ENCODE results near the gene RGS13.

Gene RGS13, protein sequence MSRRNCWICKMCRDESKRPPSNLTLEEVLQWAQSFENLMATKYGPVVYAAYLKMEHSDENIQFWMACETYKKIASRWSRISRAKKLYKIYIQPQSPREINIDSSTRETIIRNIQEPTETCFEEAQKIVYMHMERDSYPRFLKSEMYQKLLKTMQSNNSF

DNA sequence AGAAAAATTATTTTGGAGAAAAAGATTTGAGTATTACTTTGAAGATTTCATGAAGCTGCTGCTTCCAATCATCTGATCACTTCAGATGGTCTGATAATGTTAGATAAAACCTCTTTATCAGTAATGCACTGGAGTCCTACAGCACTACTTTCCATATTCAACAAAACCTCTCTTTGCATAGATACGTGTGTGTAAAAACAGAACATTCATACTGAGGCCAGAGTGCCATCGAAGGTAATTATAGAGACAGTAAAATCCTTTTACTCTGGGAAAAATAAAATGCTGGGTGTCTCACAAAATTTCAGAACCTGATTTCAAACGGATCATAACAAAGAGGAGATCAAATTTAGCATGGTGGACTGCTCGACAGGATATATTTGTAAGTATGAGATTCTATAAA lies at the start of gene RGS13:
TSS of gene RGS13 (plus strand) at position 209 of the 400 bp plus-strand sequence. CDS start 8,188 bp downstream, outside the sequence.
- DNase-seq (ENCODE audit: low read depth in 2 of 2), result no peak

DNA sequence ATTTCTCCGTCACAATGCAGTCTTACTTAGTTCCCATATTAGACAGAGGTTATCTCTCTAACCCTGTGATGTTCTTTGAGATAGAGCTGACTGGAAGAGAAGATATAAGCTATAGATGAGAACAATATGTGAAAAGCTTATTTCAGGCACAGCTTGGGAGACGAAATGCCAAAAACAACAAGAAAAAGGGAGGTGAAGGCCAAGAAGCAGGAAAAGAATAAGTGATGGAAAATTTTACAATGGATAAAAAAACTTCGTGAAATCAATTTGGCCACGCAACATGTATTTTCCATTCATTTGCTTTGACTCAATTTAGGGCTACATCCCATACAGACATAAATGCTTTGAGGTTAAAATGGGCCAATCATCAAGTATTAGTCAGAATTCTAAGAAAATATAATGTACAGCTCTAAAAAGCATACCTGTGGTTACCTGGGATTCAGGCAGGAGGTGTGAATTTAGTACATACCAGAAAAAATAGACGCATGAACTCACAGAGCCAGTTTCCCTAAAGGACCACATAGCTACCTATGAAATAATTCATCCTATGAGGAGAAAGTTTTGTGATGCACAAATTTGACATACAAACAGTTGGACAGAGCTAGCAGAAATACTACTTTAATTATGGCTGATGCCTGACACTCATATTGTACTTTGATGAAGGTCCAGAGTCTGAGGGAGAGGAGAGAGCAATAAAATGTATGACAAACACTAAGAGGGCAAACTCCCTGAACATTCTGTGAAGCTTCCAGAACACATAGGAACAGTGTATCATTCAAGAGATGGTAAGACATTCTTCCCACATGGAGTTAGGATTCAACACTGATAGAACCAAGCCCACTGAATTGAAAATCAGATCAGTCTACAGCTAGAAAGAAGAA lies 48.3 kb upstream of the RGS13 start:
- no peak for DNase-seq (ENCODE audit: low read depth in 2 of 2)

DNA sequence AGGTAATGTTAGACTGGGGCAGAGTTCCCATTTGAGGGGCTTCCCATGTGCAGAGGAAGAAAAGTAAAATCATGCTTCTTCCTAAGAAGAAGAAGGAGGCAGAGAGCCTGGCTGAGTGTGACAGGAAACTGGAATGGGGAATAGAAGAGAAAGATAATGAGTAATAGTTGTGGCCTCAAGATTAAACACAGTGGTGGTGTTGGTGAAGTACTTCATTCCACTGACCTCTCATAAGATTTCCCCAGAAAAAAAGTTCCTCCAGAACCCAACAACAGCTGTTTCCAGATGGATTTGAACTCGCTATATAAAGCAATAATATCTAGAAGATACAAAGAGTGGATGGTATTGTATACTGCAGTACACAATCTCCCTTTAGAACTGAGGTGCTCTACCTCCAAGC lies 47.4 kb upstream of the RGS13 start:
- no peak for DNase-seq (ENCODE audit: low read depth in 2 of 2)

DNA sequence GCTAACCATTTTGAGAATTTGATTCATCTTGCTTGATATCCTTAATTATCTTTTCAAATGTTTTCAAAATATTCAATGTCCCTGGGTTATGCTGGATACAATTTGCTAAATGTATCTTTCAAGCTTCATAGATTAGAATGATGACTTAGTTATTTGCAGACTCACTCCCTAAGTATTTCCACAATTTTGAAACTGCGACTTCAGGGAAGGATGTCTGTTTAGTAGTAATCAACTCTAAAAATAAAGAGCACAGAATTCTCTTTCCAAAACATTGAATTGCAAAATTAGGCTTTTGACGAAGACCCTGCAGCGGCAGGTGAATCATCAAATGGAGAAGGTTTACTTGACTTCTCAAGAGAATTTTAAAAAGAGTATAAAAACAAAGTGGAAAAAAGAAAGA lies 46.1 kb upstream of the RGS13 start:
- DNase-seq (ENCODE audit: low read depth in 2 of 2), result no peak

DNA sequence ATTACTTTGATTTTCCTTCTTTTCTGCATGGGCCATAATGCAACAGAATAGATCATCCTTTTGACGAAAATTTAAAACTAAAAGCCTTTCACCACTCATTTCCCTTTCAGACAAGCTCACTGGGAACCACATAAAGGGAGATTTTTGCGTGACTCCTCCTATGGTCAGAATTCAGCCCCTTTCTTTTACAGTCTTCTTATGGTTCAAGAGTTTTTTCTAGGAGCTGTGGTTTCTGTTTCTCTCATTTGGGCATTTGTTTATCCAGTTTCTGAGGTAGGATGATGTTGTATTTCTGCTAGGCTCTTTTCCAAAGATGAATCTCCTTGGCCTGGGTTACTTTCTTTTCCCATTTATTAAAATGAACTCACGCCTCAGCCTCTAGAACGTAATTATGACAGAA lies 43.4 kb upstream of the RGS13 start:
- no peak for DNase-seq (ENCODE audit: low read depth in 2 of 2)

DNA sequence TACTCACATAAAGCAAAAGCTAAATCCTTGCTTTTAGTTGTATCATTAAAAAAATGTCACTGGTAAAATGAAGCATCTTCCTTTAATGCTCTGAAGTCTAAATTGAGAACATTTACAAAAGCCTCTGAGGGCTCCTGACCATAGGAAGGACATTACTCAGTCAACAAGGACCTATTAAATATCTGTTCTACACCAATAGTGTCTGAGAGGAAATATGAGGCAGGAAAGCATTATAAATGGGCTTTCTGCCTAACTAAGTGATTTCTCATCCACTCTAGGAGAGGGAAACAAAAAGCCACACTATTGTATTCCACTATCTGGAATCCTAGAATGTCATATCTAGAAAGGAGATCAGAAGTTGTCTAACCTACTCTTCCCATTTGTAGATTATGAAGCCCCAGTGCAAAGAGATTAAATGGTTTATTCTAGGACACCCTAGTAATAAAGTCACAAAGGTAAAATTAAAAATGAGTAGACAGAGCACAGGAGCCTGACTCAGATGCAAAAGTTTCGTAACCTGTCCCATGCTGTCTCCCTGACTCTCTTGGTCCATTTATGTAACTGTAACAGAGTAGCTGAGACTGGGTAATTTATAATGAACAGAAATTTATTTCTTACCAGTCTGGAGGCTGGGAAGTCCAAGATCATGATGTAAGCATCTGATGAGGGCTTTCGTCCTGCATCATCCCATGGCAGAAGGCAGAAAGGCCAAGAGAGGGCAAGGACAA lies 42.8 kb upstream of the RGS13 start:
- no peak for DNase-seq (ENCODE audit: low read depth in 2 of 2)

DNA sequence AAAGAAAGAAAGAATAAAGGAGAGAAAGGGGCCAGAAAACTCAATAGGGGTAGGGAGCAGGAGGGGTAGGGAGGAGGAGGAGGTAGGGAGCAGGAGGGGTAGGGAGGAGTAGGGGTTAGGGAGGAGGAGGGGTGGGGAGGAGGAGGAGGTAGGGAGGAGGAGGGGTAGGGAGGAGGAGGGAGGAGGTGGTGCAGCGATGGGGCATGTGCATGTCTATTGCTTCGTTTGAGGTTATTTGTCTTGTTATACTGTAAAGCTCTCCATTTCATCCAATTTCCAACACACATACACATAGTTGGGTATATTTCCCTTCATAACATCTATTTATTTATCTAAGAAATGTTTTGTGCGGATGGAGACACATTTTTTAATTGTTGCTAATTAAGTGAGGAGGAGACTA lies 40.6 kb upstream of the RGS13 start:
- DNase-seq (ENCODE audit: low read depth in 2 of 2), result no peak

DNA sequence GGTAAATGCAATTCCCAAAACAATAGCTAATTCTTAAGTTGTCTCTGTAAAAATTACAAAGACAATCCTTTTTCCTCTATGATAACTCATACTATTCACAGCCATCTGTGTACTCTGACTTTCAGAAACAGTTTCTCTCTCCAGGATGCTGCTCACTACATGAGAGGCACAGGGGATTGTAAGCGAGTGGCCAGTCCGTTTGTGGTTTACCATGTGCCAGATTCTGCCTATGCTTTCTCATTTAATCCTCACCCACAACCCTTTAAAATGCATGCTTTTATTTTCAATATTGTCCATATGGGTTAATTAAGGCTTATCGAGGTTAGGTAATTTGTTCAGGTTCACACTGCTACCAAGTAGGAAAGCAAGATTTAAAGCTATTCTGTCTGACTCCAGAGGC lies 37.4 kb upstream of the RGS13 start:
- no peak for DNase-seq (ENCODE audit: low read depth in 2 of 2)

DNA sequence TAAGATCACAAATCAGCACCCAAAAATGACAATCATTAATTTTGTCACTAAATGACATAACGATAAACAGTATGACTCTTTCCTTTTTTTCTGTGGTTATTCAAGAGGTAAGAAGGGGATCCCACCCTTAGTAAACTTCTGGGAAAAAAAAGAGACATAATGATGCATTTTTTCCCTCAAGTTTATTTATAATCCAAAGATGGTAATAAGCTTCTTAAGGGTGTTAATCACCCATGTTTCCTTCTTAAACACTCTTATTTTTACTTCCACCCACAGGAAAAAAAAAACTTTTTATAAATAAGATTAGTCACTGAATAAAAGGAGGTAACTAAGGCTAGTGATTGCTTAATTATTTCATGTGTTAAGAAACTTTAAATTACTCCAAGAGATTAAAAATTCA lies 35.7 kb upstream of the RGS13 start:
- DNase-seq (ENCODE audit: low read depth in 2 of 2), result no peak

DNA sequence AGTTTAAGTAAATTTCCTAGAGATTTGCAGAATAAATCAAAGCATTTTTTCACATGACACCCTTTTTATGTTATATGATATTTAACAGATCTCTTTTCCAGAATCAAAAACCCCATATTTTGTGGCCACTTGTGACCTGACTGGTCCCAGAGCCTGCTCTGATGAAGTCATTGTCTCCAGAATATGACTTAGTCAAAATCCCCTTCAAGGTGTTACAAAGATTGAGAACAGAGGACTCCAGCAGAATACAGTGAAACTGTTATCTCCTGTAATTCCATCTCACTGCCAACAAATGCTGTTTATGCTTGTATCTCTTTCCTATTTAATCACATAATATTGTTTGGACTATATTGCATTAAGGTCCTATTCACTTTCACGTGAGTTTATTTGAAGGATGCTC lies 34.8 kb upstream of the RGS13 start:
- DNase-seq (ENCODE audit: low read depth in 2 of 2), result no peak

DNA sequence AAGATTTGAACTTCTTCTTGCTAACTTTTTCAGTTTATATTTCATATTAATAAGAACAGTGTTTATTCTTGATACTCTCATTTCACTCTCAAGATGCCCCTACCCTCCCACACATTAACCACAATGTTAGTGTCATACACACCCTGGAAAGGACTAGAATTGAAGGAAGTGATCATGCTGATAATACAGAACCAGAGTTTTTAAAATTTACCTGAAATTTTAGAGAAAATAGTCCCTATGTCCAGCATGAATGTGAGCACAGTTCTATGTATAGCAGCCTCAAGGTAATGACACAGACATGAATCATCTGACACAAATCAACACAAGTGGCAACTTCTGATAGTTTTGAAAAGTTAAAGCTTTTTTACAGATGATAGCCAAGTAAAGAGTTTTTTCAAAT lies 34.4 kb upstream of the RGS13 start:
- DNase-seq (ENCODE audit: low read depth in 2 of 2), result no peak

DNA sequence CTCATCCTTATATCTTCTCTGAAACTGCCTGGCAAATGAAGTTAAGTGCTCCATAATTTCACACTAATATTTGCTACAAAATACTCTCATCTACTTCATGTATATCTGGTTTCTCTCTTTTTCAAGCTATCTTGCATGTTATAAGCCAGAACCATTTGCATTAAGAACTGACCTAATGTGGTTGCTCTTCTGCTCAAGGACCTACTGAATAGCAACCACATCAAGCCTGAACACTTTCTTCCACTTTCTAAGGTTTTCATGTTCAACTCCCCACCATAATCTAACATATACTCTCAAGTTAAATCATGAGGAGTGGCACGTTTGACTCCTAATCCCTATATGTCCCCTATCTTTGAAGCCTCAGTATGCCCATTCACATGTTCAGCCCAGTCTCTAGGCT lies 33.2 kb upstream of the RGS13 start:
- no peak for DNase-seq (ENCODE audit: low read depth in 2 of 2)

DNA sequence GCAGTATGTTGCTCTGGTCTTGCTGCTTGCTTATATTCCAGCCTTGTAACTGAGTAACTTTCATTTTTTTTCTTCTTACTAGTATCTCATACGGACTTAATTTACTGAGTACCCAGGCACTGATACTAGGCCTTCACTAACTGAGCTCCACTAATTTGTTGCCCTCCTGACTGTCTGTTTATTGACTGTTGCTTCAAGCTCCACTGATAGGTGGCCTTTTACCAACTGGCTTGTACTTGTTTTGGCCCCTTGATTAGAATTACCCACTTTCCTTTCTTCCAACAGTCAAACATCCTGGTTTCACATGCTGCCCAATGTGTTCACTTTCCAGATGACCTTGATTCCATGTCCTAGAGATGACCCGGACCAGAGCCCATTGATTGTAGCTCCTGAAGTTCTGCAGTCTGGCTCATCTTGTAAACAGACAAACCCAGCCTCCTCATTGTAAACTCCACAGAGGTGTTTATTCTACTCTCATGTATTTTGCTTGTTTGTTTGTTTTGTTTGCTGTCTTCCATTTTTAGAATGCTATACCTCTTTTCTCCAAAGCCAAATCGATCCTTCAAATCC lies 32.6 kb upstream of the RGS13 start:
- no peak for DNase-seq (ENCODE audit: low read depth in 2 of 2)

DNA sequence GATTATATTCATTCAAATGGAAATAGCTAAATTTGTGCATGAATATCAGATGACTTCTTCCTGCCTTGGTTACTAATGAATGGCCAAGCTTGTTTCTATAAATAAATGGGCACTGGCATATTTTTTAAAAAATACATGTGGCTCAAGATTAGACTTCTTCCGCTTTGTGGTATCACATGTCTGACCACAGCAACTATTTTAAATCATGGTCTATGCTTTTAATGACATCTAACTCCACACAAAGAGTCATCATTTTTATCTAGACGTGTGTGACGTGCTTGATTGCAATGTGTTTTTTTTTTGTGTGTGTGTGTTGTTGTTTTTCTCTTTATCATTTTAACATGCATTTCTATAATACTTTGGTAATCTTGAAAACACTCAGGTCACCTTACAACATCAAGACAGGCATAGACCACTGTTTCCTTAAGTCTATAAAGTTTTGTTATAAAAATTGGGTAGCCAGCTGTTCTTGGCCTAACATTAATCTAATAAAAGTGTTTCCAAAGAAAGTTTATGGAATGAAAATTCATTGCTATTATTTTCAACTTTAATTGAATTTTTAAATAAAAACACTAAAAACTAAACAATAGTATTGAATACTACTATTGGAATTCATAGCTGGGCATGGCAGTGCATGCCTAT lies 30.8 kb upstream of the RGS13 start:
- DNase-seq (ENCODE audit: low read depth in 2 of 2), result no peak

DNA sequence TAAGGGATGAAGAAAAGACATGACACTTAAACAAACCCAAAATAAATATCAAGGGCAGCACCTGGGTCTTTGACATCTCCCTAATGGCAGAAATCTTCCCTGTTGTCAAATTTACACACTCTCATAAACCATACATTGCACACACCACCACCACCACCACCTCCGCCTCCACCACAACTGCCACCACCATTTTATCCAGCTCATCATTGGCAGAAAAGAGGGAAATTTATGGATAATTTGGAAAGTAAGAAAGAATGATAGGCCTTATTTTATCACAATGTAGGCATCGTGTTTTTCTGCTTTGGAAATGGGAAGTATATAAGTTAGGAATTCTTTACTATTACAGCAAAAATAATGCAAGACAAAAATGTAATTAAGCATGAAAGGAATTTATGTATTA lies 27.3 kb upstream of the RGS13 start:
- no peak for DNase-seq (ENCODE audit: low read depth in 2 of 2)

DNA sequence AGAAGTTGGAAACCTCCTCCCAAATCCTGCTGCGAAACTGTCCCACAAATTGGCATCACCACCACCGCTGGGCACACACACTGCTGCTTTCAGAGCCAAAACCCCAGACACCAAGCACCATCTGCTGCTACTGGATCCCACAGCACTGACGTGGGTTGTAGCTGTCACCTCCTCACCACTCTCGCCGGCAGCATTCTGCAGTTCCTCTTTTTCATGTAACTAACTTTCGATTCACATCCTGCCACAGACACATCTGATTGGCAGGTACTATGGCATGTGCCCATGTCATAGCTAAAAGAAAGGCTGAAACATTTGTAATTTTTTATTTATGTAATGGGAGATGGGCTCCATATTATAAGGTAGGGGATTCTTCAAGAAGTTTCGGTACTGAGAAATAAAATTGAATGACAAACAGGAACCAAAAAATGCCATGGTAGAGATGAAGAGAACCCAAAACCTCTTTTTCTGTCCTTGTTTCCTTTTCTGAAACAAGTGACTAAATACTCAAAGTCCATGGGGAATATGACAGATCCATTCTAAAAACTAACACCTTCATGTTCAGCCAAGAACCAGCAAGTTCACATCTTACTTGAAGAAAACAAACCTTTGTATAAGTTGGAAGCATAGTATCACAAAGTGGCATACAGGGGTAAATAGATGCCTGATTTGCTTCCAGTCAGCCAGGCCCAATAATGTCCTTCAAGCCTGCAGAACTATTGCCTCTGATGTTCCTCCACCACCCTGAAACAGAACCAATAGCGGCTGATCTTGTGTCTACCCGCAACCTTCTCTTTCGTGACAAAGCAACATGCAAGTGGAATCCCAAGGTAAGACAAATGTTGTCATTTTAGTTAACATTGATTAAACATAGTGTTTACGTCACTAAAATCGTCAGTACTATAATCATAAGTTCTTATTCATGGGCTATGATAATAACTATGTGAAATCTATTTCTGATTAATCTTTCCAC lies 26.6 kb upstream of the RGS13 start:
- peak; percentile 3 to 23 for DNase-seq (ENCODE audit: low read depth in 2 of 2)

DNA sequence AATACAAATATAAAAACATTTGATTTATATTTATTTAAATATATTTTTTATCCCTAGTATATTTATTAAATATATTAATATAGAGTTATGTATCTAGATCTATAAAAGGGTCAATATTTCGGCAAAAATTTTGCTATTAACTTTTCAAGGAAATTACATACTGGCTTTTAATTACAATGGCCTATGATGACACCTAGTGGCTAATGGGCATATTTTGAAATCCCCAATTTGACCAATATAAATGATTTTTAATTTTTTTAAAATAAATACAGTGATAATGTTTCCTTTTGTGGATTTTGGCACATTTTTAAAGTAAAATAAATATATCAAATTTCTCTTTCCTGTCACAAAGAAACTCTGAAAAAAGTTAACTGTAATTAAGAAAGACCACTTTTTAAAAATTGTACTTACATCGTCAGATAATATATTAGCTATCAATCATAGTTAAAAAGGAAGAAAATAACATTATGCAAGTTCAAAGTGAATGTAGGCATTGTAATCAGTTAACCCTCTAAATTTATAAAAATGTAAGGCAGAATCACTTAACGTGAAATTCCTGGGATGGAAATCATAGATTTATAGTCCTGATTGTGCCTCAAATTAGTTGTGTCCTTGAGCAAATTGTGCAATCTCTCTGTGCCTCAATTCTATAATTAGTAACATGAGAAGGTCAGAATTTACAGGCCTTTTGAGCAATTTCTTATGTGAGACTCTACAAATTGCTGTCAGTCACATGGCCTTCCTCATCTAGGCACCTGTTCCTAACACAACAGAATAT lies 25.6 kb upstream of the RGS13 start:
- no peak for DNase-seq (ENCODE audit: low read depth in 2 of 2)

DNA sequence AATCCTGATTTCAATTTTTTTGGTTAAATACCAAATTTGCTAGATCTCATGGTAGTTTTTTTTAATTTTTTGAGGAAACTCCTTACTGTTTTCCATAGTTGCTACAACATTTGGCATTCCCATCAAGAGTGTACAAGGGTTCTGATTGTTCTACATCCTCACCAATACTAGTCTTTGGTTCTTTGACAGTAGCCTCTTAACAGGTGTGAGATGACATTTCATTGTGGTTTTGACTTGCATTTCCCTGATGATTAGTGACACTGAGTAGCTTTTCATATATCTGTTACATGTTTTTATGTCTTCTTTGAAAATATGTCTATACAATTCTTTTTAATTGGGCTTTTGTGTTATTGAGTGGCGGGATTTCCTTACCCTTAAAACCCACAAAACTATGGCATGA lies 20.9 kb upstream of the RGS13 start:
- no peak for DNase-seq (ENCODE audit: low read depth in 2 of 2)

DNA sequence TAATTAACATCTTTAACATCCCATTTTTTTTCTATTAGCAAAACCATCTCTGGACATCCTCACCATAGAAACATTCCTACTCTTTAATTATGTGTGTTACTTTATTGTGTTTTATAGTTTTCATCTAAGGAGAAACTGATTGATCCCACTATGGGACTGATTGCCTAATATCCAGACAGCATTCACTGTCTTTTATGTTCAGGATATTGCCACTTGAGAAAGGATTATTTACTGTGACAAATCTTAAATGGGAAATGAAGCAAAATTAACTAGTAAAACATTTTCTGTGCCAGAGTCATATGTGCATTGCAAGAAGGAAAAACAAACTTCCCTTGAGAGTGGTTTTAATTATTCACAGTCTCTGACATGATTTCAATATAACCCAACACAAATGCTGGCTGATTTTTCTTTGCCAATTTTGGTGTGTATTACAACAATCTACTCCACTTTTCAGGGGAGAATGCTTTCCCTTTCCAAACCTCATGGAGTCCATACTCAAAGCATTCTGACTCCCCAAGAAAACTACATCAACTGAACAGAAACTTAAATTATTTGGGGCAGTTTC lies 15.8 kb upstream of the RGS13 start:
- DNase-seq (ENCODE audit: low read depth in 2 of 2), result no peak
